GM18511 (cell line): ENCODE data around the gene PARP16.
"Not testable (repeated sequence)": the region's sequence is repeated elsewhere in the genome, so short reads cannot be mapped to it uniquely, and the experiment has no call there.

Experiments used
- ATAC-seq: cut with Tn5 transposase; IDR thresholded peaks from one replicate; pipeline ENCODE4 v1.9.1; 2021; ENCODE audit warnings: mild to moderate bottlenecking, moderate library complexity; ENCODE audit not compliant: unreplicated experiment

The PARP16 gene

GRCh38 chr15:65278480-65278879 lies 8.2 kb downstream of the PARP16 start:
- no peak for ATAC-seq

GRCh38 chr15:65277015-65277414 lies 9.7 kb downstream of the PARP16 start:
- no peak for ATAC-seq

DNA sequence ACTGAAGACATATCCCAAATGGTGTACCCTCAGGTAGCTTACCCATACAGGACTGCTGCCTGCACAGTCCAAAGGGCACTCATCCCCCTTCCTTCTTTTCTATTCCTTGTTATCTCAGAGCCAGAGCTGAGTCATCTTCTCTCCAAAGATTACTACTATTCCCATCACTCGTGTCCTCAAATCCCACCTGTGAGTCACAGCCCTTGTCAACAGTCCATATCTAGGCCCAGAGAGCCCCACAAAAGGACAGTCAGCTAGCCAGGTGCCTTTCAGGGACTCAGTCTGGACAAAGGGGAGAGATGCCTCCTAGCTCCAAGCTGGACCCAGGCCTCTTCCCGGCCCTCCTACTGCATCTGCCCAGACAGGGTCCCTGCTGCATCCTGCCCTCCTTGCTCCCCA lies 11.0 kb downstream of the PARP16 start:
- no peak for ATAC-seq

DNA sequence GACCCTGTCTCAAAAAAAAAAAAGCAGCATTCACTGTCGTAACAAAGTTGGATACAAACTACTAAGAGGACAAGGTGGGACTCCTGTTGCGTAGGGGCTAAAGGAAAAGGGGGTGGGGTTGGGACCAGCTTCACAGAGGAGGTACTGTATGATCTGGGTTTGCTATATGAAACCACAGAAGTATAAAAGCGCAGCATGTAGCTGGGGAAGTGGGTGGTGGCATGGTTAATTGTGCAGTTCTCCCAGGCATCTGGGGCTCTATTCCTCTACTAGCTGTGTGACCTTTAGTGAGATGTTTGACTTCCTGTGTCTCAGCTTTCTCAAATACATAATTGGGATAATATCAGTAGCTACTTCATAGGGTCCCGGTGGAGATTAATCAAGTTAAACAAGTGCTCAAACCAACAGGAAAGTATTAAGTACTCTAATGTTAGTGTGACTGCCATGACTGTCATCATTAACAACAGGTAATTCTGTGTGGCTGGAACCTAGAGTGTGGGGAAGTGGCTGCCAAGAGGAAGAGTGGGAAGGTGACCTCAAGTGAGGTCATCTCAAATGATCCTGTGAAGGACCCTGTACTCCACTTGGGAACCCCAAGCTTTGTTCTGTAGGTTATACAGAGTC lies 11.5 kb downstream of the PARP16 start:
- ATAC-seq: no peak

GRCh38 chr15:65270811-65271545 lies 15.7 kb downstream of the PARP16 start:
- ATAC-seq: not testable (repeated sequence)

- no peak for ATAC-seq
Observed at GRCh38 chr15:65268411-65268810, 18.3 kb downstream of the PARP16 start.

GRCh38 chr15:65266469-65266868 lies 20.2 kb downstream of the PARP16 start:
- no peak for ATAC-seq

- ATAC-seq: no peak
Observed at GRCh38 chr15:65264863-65265430, 21.7 kb downstream of the PARP16 start.

DNA sequence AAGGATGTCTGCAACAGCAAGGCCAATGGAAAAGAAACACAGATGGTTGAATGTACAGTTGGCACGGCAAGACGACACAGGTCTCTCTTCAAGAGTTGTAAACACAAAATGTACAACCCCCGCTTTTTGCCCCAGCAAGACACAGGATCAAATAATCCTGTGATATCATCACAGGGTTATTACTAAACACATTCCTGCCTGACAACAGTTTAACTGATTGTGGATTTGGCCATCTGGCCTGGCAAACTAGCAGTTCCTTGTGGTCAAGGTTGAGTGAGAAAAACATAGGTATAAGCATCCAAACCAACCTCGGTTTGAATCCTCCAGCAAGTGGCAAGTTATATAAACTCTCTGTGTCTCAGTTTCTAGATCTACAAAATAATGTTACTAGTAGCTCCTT lies 23.4 kb downstream of the PARP16 start:
- ATAC-seq: no peak

GRCh38 chr15:65260968-65261367 lies 25.7 kb downstream of the PARP16 start:
- no peak for ATAC-seq

DNA sequence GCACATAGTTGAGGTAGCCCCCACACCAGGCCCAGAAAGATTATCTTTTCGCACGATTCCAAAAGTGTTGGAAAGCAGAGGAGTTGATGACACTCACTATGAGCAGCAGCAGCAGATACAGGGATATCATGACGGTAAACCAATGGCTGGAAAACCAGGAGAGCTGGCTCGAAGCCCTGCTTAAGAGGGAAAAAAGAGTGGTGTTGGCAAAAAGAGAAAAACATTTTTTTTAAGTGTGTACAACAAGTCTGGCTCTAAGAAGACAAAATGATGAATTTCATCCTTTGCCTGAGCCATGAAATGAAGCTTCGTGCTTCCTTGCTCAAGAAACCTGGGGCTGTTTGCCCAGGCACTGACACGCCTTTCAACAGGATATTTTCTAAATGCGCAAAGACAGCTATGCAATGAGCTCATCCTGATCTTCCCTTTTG lies 27.3 kb downstream of the PARP16 start:
- ATAC-seq: no peak

DNA sequence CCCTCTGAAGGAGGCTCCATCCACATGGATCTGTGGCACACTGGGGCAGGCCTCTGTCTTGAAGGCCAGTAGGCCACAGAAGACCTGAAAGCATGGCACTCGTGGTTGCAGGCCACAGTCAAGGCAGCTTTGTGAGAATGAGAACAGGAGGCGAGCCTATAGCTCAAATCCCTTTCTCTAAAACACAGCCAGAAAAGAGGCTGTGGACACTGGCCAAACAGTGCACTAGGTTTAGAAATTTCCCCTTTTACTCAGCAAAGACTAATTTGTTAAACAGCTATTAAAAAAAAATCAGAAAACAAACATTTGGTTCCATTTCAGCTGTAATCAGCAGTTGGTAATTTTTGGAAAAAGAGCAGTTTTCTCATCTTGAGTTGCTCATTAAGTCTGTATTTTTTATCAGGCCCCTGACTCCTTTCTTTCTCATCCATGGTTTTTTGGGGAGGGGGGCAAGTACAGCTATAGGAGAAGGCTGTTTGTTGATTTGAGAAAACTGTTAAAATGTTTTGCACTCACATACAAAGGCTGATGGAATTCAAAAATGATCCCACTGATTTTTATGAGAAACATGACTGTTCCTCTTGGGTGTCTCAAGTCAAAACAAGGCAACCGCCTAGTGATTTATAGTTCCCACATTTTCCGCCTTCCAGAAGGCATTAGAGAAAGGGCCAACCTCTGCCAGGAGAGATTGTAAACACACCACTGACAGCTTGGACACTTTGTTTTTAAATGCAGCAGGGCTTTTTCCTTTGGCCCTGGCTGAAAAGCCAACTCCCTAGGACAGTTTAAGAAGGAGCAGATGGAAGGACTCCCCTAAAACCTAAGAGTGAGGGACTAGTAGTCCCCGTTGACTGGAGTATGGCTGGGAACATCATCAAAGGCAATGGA lies 28.1 kb downstream of the PARP16 start:
- no peak for ATAC-seq

DNA sequence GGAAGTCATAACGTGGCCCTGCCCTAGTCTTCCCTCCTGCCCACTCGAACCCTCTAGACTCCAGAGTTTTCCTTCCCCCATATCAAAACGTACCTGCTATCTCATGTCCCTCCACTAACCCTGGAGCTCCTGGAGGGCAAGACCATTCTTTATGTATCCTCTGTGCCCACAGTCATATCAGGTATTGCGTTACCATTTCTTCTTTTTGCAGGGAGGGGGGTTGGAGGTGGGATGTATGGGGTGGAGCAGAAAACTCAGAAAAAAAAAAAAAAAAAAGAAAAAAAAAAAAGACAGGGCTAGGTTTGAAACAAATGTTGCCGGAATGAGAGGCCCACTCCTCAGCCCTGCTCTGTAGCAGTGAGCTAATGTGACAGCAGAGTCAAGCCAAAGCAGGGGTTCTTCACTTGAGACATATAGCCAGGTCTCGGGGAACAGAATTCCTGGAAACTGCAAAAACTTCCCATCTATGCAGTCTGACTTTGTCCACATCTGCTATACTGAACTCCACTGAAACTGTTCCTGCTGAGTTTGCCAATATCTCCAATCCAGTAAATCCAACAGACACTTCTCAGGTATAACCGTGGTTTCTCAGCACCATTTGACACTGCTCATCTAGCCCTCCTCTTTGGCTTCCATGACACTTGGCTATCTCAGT lies 31.1 kb downstream of the PARP16 start:
- ATAC-seq: no peak

DNA sequence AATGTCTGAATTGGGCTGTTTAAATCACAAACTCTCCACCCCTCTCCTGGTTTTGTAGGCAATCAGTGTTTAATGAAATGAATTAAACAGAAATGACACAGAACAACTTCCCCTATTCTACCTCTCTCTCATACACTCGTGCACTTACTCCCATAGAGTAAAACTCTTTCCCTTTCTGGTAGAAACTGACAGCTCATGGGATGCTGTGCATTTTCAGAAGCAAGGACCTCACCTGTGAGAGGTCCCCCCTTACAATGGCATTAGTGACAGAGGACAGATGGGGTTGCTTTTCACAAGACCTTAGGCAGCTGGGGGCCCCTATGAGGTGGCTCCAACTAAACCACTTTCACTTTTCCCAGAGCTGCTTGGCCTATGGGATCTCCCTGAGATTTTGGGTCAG lies 31.9 kb downstream of the PARP16 start:
- no peak for ATAC-seq

DNA sequence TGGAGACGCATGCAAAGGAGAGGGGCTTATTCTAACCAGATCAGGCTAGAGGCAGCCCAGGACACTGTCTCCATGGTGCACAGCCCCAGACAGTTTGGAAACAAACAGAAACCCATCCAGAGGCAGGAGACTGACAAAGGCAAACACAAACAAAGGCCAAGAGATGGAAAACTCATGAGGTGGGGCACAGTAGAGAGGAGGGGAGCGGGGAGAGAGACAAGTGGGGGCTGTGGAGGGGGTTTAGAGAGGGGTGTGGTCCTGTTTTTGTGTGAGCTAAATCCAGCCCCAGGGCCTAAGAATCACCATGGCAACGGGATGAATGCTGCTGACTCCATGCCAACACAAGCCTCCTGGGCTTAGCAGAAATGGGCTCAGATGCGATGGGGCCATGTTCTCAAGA lies 32.3 kb downstream of the PARP16 start:
- no peak for ATAC-seq

GRCh38 chr15:65249641-65250040 lies 37.0 kb downstream of the PARP16 start:
- no peak for ATAC-seq

GRCh38 chr15:65248511-65249255 lies 38.0 kb downstream of the PARP16 start:
- ATAC-seq: no peak

DNA sequence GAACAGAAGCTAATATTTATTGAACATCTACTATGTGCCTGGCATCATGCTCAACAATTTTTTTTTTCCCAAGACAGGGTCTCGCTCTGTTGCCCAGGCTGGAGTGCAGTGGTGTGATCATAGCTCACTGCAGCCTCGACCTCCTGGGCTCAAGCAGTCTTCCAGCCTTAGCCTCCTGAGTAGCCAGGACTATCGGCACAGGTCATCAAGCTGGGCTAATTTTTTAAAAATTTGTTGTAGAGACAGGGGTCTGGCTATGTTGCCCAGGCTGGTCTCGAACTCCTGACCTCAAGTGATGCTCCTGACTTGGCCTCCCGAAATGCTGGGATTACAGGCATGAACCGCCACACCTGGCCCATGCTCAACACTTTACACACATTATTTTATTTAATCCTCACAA lies 39.7 kb downstream of the PARP16 start:
- ATAC-seq: no peak

DNA sequence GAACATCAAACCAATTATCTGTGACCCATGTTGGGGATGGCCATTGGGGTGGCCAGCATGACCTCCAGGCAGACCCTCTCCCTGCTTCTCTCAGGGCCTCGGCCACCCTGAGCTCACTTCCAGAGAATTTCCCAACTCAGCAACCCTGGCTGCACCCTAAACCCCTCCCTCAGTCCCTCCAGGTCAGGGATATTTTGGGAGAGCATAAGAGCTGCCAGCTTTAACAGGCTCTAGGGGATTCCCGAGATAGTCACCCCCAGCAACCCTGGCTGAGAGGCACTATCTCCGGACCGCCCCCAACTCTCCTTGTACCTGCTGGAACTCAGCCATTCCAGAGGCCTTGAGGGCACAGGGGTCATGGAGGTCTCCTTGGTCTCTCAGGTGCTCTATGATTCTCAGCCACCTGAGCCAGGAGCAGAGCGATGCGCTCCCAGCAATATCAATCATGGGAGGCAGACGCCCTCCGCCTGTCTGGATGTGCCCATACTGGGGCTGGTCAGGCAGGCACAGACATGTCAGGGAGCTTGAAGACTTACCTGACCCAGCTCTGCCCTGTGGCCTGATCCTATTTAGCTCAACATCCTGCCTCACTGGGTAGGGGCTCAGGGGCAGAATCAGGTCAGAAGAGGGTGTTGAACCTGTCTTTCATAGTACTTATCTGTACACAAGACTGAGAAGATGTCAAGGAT lies 40.5 kb downstream of the PARP16 start:
- ATAC-seq: no peak
